Stimulated activated CD8-positive, alpha-beta memory T cell treated with anti-CD3 and anti-CD28 coated beads, Interleukin-4, amount 100 ng/mL, for 24 hours (primary cell): Measurements from ENCODE around the gene SEMA4G.

Experiments
- DNase-seq: peaks from one replicate; pipeline ENCODE4 v3.0.0-alpha.2; 2020; ENCODE audit warnings: low read depth

The SEMA4G gene, protein sequence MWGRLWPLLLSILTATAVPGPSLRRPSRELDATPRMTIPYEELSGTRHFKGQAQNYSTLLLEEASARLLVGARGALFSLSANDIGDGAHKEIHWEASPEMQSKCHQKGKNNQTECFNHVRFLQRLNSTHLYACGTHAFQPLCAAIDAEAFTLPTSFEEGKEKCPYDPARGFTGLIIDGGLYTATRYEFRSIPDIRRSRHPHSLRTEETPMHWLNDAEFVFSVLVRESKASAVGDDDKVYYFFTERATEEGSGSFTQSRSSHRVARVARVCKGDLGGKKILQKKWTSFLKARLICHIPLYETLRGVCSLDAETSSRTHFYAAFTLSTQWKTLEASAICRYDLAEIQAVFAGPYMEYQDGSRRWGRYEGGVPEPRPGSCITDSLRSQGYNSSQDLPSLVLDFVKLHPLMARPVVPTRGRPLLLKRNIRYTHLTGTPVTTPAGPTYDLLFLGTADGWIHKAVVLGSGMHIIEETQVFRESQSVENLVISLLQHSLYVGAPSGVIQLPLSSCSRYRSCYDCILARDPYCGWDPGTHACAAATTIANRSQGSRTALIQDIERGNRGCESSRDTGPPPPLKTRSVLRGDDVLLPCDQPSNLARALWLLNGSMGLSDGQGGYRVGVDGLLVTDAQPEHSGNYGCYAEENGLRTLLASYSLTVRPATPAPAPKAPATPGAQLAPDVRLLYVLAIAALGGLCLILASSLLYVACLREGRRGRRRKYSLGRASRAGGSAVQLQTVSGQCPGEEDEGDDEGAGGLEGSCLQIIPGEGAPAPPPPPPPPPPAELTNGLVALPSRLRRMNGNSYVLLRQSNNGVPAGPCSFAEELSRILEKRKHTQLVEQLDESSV

DNA sequence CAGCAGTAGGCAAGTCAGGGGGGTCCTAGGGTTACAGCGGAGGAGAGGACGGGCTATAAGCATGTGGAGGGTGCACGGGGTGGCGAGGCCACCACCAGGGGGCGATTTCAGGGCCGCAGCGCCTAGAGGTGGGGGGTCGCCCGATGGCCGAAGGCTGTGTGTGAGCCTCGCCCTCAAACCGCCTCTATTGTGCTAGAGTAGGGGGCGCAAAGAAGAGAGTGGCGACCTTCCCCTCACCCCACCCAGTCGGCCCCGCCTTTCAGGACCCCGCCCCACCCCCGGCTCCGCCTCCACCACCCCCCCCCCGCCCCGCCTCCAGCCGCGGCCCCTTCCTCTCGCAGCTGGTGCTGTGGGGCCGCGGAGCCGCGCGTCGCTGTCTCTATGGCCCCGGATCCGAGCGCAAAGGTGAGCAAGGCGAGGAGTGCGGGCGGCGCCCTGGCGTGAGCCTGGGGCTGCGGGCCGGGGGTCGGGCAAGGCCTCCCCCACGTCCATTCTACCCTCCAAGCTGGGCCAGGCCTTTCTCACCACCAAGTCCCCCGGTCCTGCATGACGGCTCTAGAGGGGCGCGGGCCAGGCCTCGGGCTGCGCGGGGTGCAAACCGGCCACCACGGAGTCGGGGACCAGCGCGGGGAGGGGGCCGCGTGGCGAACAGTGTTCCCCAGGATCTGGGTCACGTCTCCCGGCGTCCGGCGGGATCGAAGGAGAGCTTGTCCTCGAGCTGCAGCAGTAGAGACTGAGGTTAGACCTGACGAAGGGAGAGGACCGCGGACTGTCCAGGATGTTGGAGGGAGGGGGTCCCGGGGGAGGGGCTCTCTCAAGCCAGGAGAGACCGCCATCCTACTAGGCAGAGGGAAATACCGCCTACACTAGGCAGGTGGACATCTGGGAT, at the start of gene SEMA4G:
TSS of gene SEMA4G (plus strand) at position 318 of the 889 bp plus-strand sequence. CDS start 3,409 bp downstream, outside the sequence.
- DNase-seq: peak; percentile 22

DNA sequence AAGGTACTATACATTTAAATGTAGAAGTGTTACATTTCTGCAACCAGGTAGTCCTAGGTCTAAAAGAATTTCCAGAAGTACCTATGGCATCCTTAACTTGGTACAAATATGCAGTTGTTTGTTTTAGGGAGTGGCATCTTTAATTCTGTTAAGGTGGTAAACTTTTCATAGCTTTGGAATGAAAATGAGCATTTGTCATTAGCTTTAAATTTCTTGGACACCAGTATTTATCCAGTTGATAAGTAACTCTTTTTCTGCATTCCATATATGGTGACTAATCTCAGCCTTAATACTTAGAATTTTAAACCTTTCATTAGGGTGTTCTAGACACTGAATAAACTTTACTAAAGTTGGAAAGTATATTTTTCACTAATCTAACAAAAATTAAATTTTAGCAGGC, 45.7 kb upstream of the SEMA4G start:
- DNase-seq: no peak

DNA sequence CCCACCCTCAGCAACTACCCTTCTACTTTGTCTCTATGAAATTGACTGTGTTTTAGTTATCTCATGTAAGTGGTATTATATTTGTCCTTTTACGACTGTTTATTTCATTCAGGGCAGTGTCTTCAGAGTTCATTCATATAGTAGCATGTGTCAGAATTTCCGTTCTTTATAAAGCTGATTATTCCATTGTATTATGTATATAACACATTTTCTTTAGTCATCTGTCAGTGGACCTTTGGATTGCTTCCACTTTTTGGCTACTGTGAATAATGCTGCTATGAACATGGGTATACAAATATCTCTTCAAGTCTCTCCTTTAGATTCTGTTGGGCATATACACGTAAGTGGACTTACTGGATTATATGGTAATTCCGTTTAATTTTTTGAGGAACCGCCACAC, 42.0 kb upstream of the SEMA4G start:
- DNase-seq: no peak

DNA sequence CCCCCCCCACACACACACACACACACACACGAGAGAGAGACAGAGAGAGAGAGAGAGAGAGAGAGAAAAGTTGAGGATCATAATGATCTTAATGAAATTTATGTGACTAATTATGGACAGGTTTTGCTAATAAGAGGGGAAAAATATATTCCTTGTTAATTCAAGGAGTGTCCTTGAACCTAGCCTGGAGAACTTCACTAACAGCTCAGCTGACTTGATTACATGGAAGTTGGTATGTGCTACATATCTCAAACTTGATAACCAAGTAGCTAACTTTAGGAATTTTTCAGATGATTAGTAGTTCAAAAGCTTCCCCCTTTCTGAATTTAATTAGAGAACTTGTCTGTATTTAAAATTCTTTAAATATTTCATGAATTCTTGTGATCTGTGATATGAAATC, 41.3 kb upstream of the SEMA4G start:
- no peak for DNase-seq

DNA sequence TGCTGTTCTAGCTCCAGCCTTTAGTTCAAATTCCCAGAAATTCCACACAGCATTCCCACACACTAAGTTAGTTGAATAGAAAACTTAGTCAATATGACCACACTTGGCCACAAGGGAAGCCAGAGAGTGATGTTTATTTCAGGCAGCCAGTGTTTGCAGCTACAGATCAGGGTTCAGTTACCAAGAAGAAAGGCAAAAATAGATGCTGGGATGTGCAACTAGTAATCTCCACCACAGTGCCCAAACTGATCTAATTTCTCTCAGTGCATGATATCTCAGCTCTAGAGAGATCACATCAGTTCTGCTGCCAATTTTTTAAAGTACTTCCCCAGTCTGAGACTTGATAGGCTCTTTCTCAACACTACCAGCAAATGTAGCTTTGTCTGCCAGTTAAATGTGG, 38.9 kb upstream of the SEMA4G start:
- DNase-seq: no peak

DNA sequence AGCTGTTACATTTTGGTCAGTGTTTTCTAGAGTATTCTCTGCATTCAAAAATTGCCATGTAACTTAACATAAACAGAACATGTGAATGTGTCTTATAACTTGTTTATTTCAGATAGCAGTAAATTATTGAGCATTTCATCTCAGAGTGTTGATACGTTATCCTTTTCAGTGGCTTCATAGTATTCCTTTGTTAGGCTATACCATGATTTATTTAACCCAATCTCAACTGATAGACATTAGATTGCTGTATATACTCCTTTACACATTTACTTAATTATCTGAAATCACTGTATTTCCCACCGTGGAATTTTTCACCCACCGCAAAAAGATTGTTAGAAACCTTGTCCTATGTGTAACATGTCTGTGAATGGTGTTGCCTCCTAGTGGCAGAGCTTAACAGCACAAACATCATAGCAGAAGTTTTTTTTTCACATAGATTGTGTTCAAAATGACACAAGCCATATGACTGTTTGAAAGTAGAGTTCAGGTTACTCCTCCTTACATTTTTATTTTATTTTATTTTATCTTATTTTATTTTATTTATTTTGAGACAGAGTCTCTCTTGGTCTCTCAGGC, 35.1 kb upstream of the SEMA4G start:
- DNase-seq: no peak

DNA sequence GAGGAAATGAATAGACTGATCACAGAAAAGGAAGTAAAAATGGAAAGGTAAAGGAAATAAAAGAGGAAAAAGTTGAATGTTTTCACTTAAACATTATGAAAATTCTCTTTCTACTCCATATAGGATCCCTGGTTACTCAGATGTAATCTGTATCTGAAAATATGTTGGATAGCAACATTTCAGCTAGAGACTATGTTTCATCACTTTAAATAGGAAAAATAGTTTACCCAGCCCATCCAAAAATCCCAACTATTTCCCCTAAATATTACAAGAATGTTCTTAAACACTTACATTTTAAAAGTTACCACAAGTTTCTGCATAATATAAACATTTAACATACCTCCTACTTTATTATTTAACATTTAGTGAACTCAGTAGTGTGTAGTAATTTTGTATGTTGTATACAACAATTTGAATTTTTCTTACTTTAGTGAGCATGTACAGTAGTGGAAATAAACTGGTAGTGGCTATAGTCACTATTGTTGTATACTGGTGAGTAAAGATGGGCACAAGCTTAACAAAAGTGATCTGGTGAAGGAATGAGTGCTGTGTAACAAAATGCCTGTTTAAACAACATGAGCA, 29.4 kb upstream of the SEMA4G start:
- no peak for DNase-seq

DNA sequence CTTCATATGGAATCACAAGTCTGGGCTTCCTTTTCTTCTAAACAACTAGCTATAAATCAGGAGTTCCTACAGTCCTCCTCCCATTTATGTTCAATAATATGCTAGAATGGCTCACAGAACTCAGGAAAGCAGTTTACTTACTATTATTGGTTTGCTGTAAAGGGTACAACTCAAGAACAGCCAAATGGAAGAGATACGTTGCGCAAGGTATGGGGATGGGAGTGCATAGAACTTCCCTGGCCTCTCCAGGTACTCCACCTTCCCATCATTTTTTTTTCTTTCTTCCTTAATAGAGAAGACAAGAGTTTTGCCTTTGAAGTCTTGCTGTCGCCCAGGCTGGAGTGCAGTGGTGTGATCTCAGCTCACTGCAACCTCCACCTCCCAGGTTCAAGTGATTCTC, 27.1 kb upstream of the SEMA4G start:
- DNase-seq: no peak

DNA sequence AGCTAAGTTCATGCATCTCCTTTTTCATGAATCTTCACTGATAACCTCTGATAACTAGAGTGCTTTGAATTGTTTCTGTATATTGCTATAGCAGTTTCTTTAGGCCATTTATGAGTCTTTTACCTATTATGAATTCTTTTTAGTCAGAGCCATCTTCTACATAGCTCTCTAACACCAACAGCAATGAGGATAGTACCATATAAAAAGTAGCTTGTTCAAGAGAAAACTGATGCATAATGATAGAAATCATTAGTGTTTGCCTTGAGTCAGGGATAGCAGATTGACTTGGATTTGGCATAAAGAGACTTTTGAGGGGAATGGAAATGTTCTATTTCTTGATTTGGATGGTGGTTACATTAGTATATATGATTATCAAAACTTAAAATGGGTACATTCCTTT, 25.8 kb upstream of the SEMA4G start:
- DNase-seq: no peak

DNA sequence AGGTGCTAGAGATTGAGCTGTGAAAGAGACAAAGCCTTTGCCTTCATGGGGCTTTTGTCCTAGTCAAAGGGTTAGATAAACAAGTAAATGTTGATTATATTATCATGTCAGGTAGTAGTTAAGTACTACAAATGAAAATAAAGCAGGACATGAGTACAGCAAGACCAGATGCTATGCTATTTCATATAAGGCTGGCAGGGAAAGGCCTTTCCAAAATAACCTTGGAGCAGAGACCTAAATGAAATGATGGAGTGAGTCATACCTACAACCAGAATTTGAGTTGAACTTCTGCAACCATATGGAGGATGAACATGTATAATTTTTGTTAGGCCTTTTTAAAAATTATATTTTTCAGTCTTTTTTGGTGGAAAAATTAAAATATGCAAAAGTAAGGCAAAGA, 23.6 kb upstream of the SEMA4G start:
- DNase-seq: no peak

DNA sequence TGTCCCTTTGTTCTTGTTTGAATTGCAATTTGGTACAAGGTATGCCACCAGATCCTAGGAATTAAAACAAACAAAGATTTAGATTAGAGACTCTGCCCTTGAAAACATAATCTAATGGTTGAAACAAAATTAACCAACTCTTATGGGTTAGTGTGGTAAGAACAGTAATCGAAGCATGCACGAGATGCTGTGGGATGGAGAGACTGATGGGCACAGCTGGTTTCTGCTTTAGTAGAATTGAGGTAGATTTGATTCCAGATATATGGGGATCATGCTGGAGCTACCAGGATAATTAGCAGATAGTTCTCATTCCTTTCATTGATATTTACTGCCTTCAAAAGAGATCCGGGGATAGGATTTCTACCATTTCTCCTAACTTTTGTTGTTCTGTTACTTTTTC, 20.4 kb upstream of the SEMA4G start:
- DNase-seq: no peak

DNA sequence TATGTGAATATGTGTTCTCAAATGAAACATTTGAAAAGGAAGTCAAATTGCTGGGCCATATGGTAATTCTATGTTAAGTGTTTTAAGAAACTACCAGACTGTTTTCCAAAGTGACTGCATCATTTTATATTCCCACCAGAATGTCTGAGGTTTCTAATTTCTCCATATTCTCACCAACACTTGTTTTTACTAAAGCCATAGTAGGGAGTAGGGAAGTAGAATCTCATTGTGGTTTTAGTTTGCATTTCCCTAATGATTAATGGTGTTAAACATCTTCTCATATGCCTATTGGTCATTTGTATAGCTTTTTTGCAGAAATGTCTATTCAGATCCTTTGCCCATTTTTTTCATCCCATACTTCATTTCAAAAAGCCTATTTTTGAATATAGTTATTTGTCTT, 9.1 kb upstream of the SEMA4G start:
- no peak for DNase-seq

DNA sequence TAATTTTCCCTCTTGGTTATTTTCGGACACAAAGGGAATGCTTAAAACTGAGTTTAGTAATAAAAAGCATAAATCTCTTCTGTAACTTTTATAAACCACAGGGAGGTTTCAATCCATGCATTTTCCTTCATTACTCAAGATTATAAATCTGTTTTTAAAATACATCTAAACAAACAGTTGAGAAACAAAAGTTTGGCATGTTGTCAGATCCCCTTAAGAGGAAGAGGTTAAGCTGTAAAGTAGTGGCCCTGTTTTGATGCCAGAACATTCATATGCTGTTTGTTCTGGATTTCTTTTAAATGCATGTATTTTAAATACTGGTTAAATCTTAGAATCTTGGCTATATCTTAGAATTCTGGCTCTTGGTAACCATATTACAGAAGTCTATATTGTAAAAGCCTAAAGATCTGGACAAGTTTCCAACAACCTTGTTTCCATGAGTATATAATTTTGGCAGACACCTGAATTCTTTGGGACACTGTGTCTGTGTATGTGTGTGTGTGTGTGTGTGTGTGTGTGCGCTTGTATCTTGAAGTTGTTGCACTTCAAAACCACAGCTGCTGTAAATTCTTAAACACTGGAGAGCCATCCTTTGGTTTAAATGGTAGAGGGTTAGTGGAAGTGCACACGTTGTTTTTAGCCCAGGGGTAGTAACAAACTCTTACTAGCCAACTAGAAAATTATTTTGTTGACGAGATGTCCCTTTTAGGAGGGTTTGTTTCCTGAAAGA, 6.8 kb upstream of the SEMA4G start:
- no peak for DNase-seq

DNA sequence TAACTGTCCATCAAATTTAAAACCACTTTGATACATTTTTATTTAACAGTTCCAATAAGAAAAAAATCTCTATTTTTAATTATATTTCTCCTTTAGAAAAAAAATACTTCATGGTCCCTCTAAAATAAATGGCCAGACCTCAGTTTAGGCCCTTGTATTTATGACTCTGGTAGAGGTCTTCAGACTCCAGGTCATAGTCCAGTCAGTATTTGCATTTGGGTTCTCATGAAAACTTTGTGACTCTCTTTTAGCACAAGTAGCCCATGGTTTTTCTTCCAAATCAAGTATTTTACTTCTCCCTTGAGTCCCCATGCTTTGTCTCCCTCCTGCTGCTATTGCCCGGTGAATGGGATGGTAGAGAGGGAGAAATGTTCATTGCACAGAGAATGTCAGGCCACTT, 5.5 kb upstream of the SEMA4G start:
- no peak for DNase-seq

DNA sequence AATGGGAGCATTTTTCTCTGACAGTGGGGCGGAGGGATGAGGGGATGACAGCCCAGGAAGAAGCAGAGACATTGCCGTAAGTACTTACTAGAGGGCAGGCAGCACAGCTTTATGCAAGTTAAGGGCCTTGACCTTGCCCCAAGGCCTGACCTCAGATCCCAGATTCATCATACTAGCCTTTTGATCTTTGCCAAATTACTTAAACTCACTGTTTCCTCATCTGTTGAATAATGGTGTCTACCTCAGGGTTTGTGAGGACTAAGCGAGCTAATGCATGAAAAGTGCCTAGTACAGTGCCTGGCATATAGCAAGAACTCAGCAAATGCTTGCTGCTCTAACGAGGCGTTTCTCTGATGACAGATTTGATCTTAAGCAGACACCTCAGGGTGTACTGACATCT, 3.5 kb upstream of the SEMA4G start:
- no peak for DNase-seq

DNA sequence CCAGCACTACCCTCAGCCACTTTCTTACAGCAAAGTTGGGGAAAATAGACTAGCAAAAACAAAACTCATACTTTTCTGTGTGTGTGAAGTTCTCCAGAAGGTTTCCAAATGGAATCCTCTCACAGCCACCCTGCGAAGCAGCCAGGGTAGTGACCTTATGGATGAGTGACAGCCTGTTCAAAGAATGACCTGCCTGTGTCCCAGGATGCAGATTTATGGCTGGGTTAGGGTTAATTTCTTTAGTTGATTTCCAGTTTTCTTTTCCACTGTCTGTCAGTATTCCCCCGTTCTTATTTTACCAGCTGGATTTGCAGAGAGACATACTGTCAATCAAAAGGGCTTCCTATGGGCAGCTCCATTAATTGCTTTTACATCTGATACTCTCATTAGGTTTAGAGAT, 2.4 kb upstream of the SEMA4G start:
- DNase-seq: no peak

DNA sequence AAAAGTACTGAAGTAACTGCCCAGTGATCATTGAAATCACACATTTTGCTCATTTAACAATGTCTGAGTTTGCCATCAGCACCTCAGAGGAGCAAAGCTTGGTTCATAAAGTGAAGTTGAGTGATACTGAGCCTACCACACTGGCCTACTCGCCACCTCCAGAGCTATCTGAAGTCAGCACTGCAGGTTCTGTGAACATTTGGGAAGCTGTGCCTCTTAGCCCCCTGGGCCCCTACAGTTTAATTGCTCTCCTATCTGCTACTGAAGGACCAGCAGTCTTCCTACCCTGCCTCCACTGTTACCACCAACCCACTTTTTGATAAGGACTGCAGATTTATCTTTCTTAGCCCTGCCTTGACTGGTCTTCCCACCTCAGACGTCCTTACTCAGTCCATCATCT, 2.0 kb upstream of the SEMA4G start:
- DNase-seq: no peak

DNA sequence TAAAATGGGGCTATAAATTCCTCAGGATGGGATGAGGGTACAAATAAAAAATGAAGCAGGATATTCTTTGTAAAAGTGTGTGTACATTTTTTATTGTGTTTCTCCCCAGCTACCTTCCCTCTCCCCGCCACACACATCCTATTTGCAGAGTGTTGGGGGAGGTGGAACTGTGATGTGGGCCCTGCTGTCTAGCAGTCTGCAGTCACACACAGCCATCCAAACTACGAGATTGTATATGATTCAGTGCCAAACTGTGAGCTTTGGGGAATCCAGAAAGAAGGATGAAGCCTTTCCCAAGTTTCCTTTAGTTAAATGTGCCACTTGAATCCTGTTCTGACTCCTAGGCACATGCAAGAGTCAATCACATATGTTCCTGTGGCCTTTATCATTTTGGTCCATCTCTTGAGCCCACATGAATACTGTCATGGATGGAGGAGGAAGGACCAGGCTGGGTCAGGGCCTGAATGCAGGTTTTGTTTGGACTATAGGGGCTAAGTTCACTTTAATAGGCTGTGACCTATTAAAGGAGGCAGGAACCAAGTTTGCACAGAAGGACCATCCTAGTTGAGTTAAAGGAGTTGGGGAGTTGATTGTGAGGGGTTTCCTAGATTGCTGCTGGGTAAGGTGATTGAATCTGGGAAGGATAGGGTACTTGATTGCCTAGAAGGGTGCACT, 1.1 kb upstream of the SEMA4G start:
- no peak for DNase-seq

DNA sequence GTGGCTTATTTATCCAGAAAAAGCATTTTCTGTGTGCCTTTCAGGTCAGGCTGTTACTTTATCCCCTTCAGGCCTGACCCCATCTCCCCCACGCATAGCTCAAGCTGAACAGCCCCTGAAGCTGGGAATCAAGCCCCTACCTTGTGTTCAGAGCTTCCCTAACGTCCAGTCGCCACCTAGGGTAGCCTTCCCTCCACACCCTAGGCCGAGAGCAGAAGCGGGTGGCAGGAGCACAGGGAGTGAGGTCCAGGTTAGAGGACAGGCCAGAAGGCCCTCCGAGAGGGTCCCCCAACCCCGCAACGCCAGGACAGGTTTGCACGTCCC, 479 bp upstream of the SEMA4G start:
- DNase-seq: no peak

DNA sequence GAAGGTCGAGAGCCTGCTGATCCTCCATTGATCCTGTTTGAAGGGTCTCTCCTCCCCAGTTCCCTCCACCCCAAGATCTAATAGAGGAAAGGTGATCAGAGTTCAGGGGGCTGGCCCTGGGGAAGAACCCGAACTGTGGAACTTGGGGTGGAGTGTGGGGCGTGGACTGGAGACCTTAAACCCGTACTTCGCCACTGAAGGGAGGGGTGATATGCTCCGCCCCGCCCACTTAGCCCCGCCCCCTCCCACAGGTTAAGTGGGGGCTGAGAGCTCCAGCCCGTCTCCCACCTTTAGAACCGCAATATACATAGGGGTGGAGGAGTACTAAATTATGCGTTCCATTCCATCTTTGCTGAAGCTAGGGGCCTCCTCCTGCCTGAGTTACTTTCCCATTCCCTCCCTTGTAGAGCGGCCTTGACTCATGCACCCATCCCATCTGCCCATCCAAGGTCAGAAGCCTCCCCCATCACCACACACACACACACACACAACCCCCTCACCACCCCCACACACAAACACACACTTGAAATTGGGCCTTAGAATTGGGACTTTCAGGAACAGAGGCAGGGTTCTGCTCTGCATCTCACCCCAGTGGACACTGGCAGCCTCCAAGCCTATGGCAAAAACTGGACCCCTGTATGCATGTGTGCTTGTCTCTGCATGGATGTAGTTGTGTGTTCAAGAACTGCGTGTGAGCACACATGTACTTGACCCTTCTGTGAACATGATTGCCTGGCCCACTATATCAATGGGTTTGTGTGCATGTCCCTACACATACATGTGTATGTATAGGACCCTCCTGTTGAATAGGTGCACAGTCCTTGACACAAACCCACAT, 991 bp downstream of the SEMA4G start:
- DNase-seq: peak; percentile 21
